T-helper 2 cell treated with Interferon-gamma antibody and Interleukin-4, amounts not matched to agents 5 μg/mL and 100 μg/mL, for 36 hours (primary cell): ENCODE results near the gene SNX2.

Experiments
- DNase-seq: peaks from one replicate; pipeline ENCODE4 v3.0.0; 2021; ENCODE audit warnings: low spot score
- H3K27ac Mint-ChIP-seq: one replicate; pipeline ENCODE4 v1.8.0; 2021; ENCODE audit warnings: mild to moderate bottlenecking, mixed read lengths
- H3K27me3 Mint-ChIP-seq: one replicate; pipeline ENCODE4 v1.8.0; 2021; ENCODE audit warnings: low read depth, mixed read lengths
- H3K36me3 Mint-ChIP-seq: one replicate; pipeline ENCODE4 v1.8.0; 2021; ENCODE audit warnings: low read depth, mixed read lengths
- H3K4me1 Mint-ChIP-seq: one replicate; pipeline ENCODE4 v1.8.0; 2021; ENCODE audit warnings: low read depth, mixed read lengths
- H3K4me3 Mint-ChIP-seq: one replicate; pipeline ENCODE4 v1.8.0; 2022; ENCODE audit warnings: mild to moderate bottlenecking, moderate library complexity, mixed read lengths
- H3K9me3 Mint-ChIP-seq: one replicate; pipeline ENCODE4 v1.8.0; 2021; ENCODE audit warnings: mixed read lengths

SNX2 gene

DNA sequence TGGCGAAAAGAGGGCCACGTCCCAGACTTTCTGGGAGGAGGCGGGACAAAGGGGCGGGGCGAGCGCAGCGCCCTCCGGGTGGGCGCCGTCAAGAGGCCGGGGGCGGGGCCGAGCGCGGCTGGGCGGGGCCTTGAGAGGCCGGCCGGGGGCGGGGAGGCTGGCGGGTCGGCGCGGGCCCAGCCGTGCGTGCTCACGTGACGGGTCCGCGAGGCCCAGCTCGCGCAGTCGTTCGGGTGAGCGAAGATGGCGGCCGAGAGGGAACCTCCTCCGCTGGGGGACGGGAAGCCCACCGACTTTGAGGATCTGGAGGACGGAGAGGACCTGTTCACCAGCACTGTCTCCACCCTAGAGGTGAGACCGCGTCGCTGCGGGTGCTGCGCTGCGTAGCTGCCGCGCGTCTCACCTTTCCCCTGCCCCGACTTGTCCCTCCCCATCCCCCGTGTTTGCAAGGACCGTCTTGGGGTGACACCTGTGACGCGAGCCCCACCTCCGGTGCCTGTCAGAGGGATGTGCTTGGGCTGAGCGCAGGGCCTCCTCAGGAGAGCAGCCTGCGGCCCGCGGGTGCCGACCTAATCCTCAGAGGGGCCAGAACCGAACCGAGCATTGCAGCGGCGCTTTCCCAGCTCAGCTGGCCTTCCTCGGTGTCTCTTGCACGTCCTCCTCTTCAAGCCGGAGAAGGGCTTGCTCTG lies at the start of gene SNX2:
Gene SNX2 (plus strand): TSS at position 220 of the 689 bp plus-strand sequence. CDS start 24 bp downstream, at position 244.
- Mint-ChIP-seq H3K36me3 (peaks cover 2% of the 10 kb centered on the region), H3K9me3 (no peaks in the 10 kb centered on the region), H3K4me1 (peaks cover 22% of the 10 kb centered on the region), H3K27me3 (peaks cover 11% of the 10 kb centered on the region), H3K4me3 (peak within 1 kb of the TSS; percentile 95), H3K27ac (peak within 1 kb of the TSS; percentile 90)
- DNase-seq = peak; percentile 85

- H3K4me1 Mint-ChIP-seq = peaks cover 7% of the 10 kb centered on the region
- H3K36me3 Mint-ChIP-seq = no peaks in the 10 kb centered on the region
- no peaks in the 10 kb centered on the region for H3K9me3 Mint-ChIP-seq
- no peak overlapping the region for H3K27ac Mint-ChIP-seq
- DNase-seq = no peak
- peaks cover 15% of the 10 kb centered on the region for H3K27me3 Mint-ChIP-seq
- no peak overlapping the region for H3K4me3 Mint-ChIP-seq
These were observed 47.8 kb upstream of the SNX2 start for GRCh38 chr5:122727112-122727541.

DNA sequence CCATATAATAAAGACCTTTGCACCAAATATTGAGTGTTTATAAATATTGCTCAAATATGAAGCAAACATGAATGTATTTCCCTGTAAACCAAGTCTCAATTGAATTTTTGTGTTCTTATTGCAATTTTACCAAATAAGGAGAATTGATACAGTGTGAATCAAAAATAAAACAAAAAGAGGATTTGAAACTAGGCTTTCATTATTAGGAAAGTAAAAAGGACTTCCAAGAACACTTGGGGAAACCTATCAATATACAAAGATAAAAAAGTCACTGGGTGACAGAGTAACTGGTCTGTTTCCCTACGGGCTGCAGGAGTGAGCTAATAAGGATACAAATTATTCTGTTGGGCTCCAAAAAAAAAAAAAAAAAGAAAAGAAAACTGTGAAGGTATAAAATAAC lies 44.8 kb upstream of the SNX2 start:
- no peak overlapping the region for H3K27ac Mint-ChIP-seq
- no peaks in the 10 kb centered on the region for H3K4me1 Mint-ChIP-seq
- no peak for DNase-seq
- H3K4me3 Mint-ChIP-seq = no peak overlapping the region
- H3K27me3 Mint-ChIP-seq = peaks cover 18% of the 10 kb centered on the region
- H3K36me3 Mint-ChIP-seq = no peaks in the 10 kb centered on the region
- H3K9me3 Mint-ChIP-seq = no peaks in the 10 kb centered on the region

DNA sequence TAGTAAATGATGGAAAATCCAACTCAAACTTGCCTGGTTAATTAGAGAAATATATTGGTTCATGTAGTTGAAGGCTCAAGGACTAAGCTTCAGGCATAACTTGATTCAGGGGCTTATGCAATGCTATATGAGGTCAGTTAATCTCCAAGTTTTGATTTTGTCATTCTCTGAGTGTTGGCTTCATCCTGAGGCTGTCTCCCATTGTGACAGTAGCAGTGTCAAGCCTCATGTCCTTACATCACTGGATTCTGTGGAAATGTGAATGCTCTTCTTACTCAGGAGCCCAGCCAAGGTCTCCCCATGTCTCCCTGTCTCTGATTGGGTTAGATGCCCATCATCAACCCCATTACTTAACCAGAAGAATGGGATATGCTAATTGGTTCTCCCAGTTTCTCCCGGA lies 44.4 kb upstream of the SNX2 start:
- Mint-ChIP-seq H3K27ac (no peak overlapping the region), H3K9me3 (no peaks in the 10 kb centered on the region), H3K4me1 (no peaks in the 10 kb centered on the region), H3K27me3 (peaks cover 18% of the 10 kb centered on the region), H3K36me3 (no peaks in the 10 kb centered on the region), H3K4me3 (no peak overlapping the region)
- no peak for DNase-seq

DNA sequence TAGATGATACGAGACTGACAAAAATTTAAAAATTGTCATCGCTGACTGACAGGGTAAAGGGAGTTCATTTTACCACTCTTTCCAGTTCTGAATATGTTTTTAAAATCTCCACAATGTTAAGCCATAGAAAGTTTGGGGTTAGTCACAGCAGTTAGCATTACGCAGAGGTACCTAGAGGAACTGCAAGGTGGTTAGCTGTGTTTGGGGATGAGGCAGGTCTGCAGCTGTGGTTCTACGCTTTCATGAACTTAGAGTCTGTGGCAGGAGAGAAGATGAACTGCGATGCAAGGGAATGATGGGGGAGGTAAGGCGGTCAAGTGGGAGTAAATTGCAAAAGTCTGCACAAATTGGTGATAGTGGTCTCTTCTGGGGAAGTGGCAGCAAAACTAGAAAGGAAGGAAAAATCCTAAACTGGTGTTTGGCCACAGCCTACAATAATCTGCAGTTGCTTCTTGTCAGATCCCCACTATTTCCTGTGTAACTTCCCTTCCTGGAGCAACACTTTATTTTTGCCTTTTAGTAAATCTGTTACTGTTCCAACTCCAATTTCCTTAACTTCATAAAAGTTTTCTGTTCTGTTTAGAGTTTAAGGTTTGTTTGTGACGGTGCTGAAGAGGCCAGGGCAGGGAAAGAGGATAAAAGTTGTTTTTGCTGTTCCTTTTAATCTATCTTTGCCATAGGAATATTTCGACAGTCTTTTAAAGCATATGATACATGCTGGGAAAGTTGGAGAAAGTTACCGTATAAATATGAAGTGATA lies 38.6 kb upstream of the SNX2 start:
- Mint-ChIP-seq H3K9me3 (no peaks in the 10 kb centered on the region), H3K36me3 (no peaks in the 10 kb centered on the region), H3K27ac (no peak overlapping the region), H3K4me3 (no peak overlapping the region), H3K4me1 (peaks cover 2% of the 10 kb centered on the region), H3K27me3 (peaks cover 6% of the 10 kb centered on the region)
- DNase-seq = no peak

GRCh38 chr5:122738088-122738487 lies 36.8 kb upstream of the SNX2 start:
- H3K4me1 Mint-ChIP-seq = peaks cover 2% of the 10 kb centered on the region
- H3K9me3 Mint-ChIP-seq = no peaks in the 10 kb centered on the region
- no peak overlapping the region for H3K4me3 Mint-ChIP-seq
- H3K27ac Mint-ChIP-seq = no peak overlapping the region
- H3K27me3 Mint-ChIP-seq = peaks cover 2% of the 10 kb centered on the region
- no peak for DNase-seq
- no peaks in the 10 kb centered on the region for H3K36me3 Mint-ChIP-seq

DNA sequence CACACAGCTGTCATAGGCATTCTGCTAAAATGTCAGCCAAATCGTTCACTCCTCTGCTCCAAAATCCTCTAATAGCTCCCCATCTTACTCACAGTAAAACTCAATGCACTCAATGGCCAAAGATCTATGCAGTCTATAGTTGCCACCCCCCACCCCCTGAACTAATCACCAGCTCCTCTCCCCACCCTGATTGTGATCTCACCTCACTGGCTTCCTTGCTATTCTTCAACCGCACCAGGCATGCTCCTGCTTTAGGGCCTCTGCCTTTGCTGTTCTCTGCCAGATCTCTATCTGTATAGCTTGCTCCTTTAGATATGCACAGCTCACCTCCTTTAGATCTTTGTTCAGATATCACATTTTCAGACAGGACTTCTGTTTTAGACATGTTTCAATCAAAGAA lies 33.2 kb upstream of the SNX2 start:
- no peaks in the 10 kb centered on the region for H3K9me3 Mint-ChIP-seq
- H3K36me3 Mint-ChIP-seq = no peaks in the 10 kb centered on the region
- H3K4me1 Mint-ChIP-seq = no peaks in the 10 kb centered on the region
- H3K4me3 Mint-ChIP-seq = no peak overlapping the region
- H3K27me3 Mint-ChIP-seq = peaks cover 2% of the 10 kb centered on the region
- no peak overlapping the region for H3K27ac Mint-ChIP-seq
- no peak for DNase-seq

- Mint-ChIP-seq H3K36me3 (no peaks in the 10 kb centered on the region), H3K27me3 (peaks cover 2% of the 10 kb centered on the region), H3K4me1 (no peaks in the 10 kb centered on the region), H3K9me3 (no peaks in the 10 kb centered on the region), H3K27ac (no peak overlapping the region), H3K4me3 (no peak overlapping the region)
- DNase-seq = no peak
These were observed 31.6 kb upstream of the SNX2 start for GRCh38 chr5:122743261-122743660.

DNA sequence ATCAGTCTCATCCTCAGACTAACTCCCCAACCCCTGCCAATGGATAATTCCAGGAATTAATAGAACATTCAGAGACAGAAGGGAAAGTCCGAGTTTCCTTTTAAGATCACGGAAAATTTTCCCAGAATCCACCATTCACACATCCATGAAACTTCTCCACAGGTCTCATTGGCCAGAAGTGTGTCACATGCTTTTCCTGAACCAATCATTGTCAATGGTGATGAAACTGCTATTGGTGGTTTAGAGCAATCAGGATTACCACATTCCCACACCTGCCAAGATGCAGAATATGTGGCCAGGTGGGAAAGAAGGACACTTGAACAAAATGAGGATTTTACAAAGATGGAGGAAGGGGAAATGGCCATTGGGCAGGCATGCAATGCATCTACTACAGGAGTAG lies 29.3 kb upstream of the SNX2 start:
- no peak for DNase-seq
- Mint-ChIP-seq H3K27ac (no peak overlapping the region), H3K4me3 (no peak overlapping the region), H3K4me1 (no peaks in the 10 kb centered on the region), H3K36me3 (no peaks in the 10 kb centered on the region), H3K27me3 (peaks cover 2% of the 10 kb centered on the region), H3K9me3 (no peaks in the 10 kb centered on the region)

DNA sequence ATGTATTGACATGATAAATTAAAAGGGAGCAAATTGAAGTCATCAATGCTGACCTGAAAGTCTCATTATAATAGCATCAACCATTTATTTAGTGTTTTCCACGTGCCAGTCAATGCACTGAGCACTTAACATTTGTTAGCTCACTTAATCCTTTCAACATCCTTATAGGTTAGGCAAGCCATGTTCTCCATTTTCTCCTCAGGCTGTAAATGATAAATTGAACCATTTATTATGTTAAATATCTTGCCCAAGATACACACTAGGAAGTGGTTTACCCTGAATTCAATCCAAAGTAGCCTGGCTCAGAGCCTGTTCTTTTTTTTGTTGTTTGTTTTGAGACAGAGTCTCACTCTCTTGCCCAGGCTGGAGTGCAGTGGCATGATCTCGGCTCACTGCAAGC lies 25.0 kb upstream of the SNX2 start:
- Mint-ChIP-seq H3K27ac (no peak overlapping the region), H3K27me3 (peaks cover 10% of the 10 kb centered on the region), H3K9me3 (no peaks in the 10 kb centered on the region)

GRCh38 chr5:122751293-122751782 lies 23.5 kb upstream of the SNX2 start:
- no peaks in the 10 kb centered on the region for H3K9me3 Mint-ChIP-seq
- H3K27ac Mint-ChIP-seq = no peak overlapping the region
- no peak for DNase-seq
- no peaks in the 10 kb centered on the region for H3K36me3 Mint-ChIP-seq
- H3K27me3 Mint-ChIP-seq = peaks cover 8% of the 10 kb centered on the region
- H3K4me3 Mint-ChIP-seq = no peak overlapping the region
- peaks cover 8% of the 10 kb centered on the region for H3K4me1 Mint-ChIP-seq

More for the DNA sequence above, 25.0 kb upstream of the SNX2 start:
- DNase-seq = no peak
- Mint-ChIP-seq H3K36me3 (no peaks in the 10 kb centered on the region), H3K4me1 (no peaks in the 10 kb centered on the region), H3K4me3 (no peak overlapping the region)

GRCh38 chr5:122753500-122753899 lies 21.4 kb upstream of the SNX2 start:
- Mint-ChIP-seq H3K36me3 (no peaks in the 10 kb centered on the region), H3K27ac (no peak overlapping the region), H3K27me3 (peaks cover 8% of the 10 kb centered on the region), H3K4me1 (peaks cover 19% of the 10 kb centered on the region), H3K9me3 (no peaks in the 10 kb centered on the region), H3K4me3 (no peak overlapping the region)
- no peak for DNase-seq

DNA sequence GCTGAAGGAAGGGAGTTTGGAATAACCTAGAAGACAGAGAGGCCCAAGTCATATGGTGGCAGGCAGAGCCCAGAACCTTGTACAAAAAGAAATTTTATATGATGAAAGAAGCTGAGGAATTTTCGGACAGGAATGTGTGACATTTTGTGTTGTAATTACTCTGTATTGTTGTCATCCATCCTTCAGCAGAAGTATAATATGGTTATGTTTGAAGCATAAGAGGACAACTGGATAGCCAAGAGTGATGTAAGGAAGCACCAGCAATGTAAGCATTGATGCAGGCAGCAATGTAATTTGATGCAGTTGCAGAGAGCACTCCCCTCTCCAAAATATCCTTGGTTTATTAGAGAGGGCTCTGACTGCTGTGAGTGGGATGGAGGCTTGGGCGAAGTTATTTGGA lies 19.1 kb upstream of the SNX2 start:
- Mint-ChIP-seq H3K4me1 (peaks cover 19% of the 10 kb centered on the region), H3K27me3 (peaks cover 6% of the 10 kb centered on the region), H3K9me3 (no peaks in the 10 kb centered on the region), H3K27ac (no peak overlapping the region), H3K36me3 (no peaks in the 10 kb centered on the region), H3K4me3 (no peak overlapping the region)
- DNase-seq = no peak

DNA sequence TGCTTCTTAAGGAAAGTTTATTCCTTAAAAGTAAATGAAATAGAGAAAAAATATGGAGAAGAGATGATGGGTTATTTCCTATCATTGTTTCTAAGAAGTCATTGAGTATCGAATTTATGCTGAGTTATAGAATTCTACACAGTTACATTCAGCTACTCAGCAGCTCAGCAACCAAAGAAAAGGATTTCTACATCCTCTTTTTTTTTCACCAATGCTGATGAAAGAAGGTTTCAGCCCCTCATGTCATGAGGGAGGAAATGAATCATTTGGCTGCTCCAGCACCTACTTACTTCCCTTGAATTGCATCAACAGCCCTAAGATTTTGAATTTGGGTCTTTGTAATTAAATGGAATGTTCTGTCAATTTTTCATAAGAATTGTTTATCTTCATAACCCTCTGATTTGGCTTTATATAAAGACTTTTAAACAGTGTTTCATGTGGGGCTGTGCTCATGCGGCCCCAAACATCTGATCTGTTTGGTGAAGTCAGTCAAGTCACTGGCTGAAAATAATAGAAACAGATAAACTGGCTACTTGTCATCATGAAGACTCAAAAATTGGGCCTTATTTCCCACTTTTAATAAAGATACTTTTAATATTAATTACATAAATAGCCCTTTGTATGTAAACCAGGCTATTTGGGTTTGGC lies 18.5 kb upstream of the SNX2 start:
- peaks cover 20% of the 10 kb centered on the region for H3K4me1 Mint-ChIP-seq
- H3K4me3 Mint-ChIP-seq = no peak overlapping the region
- no peaks in the 10 kb centered on the region for H3K9me3 Mint-ChIP-seq
- no peaks in the 10 kb centered on the region for H3K36me3 Mint-ChIP-seq
- peaks cover 3% of the 10 kb centered on the region for H3K27me3 Mint-ChIP-seq
- H3K27ac Mint-ChIP-seq = no peak overlapping the region
- DNase-seq = no peak
